SU-DHL-6 (cell line): ENCODE measurements around the gene KIF1C.
"Not testable (repeated sequence)": the region's sequence is repeated elsewhere in the genome, so short reads cannot be mapped to it uniquely, and the experiment has no call there.

Experiments used
- H2AFZ ChIP-seq: fragments of 200-600 bp; sonication (generic); 2 replicates; pipeline ENCODE4 v1.6.1; 2014; ENCODE audit warnings: low read depth, mild to moderate bottlenecking, moderate library complexity, mixed read lengths, antibody characterized with exemption, low read length; ENCODE audit not compliant: severe bottlenecking
- H3F3A ChIP-seq: fragments of 200-600 bp; shearing (Covaris generic); 2 replicates; pipeline ENCODE4 v1.6.0; 2016; ENCODE audit warnings: antibody characterized with exemption, mild to moderate bottlenecking; ENCODE audit not compliant: insufficient read depth
- H3K27ac ChIP-seq: fragments of 200-600 bp; sonication (generic); 2 replicates; pipeline ENCODE4 v1.5.1; 2016; ENCODE audit warnings: low read depth, mild to moderate bottlenecking, low read length, moderate library complexity, mixed read lengths
- H3K27me3 ChIP-seq: fragments of 200-600 bp; sonication (generic), shearing (Covaris generic); 2 replicates; pipeline ENCODE4 v1.6.0; 2014; ENCODE audit warnings: mild to moderate bottlenecking, low read length
- H3K36me3 ChIP-seq: fragments of 200-600 bp; sonication (generic); 2 replicates; pipeline ENCODE4 v1.6.1; 2014; ENCODE audit warnings: mild to moderate bottlenecking, low read length, mixed read lengths
- H3K4me2 ChIP-seq: fragments of 300-600, 200-600 bp; shearing (Covaris generic), sonication (generic); 2 replicates; pipeline ENCODE4 v1.6.0; 2014; ENCODE audit warnings: low read length, low read depth, mild to moderate bottlenecking; ENCODE audit not compliant: poor library complexity, severe bottlenecking
- H3K4me3 ChIP-seq: fragments of 200-600 bp; sonication (generic); 2 replicates; pipeline ENCODE4 v1.5.1; 2014; ENCODE audit warnings: antibody characterized with exemption, low read length, mild to moderate bottlenecking, mixed read lengths; ENCODE audit not compliant: insufficient read depth, poor library complexity, severe bottlenecking
- H3K79me2 ChIP-seq: fragments of 200-600 bp; sonication (generic); 2 replicates; pipeline ENCODE4 v1.6.1; 2014; ENCODE audit warnings: mild to moderate bottlenecking, low read length, moderate library complexity; ENCODE audit not compliant: insufficient read depth
- H3K9ac ChIP-seq: fragments of 200-600 bp; sonication (generic); 2 replicates; pipeline ENCODE4 v1.7.0; 2014; ENCODE audit warnings: mild to moderate bottlenecking, low read length
- H3K9me2 ChIP-seq: fragments of 200-600 bp; sonication (generic); replicated peaks from 2 replicates; pipeline ENCODE4 v1.6.1; 2014; ENCODE audit warnings: low read length; ENCODE audit not compliant: insufficient read depth
- H3K9me3 ChIP-seq: fragments of 200-600 bp; sonication (generic); 2 replicates; pipeline ENCODE4 v1.6.1; 2014; ENCODE audit warnings: low read length, mixed read lengths; ENCODE audit not compliant: insufficient read depth
- H4K20me1 ChIP-seq: fragments of 200-600 bp; sonication (generic); 2 replicates; pipeline ENCODE4 v1.6.1; 2014; ENCODE audit warnings: low read depth, mild to moderate bottlenecking, antibody characterized with exemption, low read length, moderate library complexity, mixed read lengths
- EZH2phosphoT487 ChIP-seq: fragments of 200-600 bp; sonication (generic), shearing (Covaris generic); conservative IDR thresholded peaks from 2 replicates; pipeline ENCODE4 v1.6.1; 2018; ENCODE audit warnings: mild to moderate bottlenecking, antibody characterized with exemption, low read length, moderate library complexity, mixed read lengths
- TF ChIP-seq, protein P1 (sequence below): fragments of 200-600 bp; sonication (generic); IDR thresholded peaks from one replicate; pipeline ENCODE4 v1.5.1; 2017; ENCODE audit warnings: antibody characterized with exemption, mild to moderate bottlenecking, low read length, moderate library complexity; ENCODE audit not compliant: insufficient read depth, poor library complexity, severe bottlenecking

The KIF1C gene

DNA sequence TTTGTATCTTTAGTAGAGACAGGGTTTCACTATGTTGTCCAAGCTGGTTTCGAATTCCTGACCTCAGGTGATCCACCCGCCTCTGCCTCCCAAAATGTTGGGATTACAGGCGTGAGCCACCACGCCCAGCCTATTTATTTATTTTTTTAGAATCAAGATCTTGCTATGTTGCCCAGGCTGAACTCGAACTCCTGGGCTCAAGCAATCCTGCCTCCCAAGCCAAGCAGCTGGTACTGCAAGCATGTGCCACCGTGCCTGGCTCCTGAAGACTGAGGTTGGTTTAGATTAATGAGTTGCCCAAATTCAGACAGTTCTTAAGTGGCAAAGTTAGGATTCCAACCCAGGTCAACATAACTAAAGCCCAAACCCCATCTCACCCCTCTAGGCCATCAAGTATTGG is 29.5 kb downstream of the KIF1C start:
- Histone ChIP-seq H3K4me2 (no peak overlapping the region), H4K20me1 (no peaks in the 10 kb centered on the region), H3K79me2 (no peaks in the 10 kb centered on the region), H3K9ac (no peak overlapping the region), H3K4me3 (no peak overlapping the region), H3K36me3 (no peaks in the 10 kb centered on the region), H2AFZ (no peak overlapping the region), H3K27me3 (no peaks in the 10 kb centered on the region), H3K9me3 (no peaks in the 10 kb centered on the region), H3K27ac (no peak overlapping the region), H3K9me2 (no peaks in the 10 kb centered on the region), H3F3A (peaks cover 2% of the 10 kb centered on the region; the same call in 1 of the 2 replicates)
- no peak for TF ChIP-seq EZH2phosphoT487
- TF ChIP-seq, protein P1, sequence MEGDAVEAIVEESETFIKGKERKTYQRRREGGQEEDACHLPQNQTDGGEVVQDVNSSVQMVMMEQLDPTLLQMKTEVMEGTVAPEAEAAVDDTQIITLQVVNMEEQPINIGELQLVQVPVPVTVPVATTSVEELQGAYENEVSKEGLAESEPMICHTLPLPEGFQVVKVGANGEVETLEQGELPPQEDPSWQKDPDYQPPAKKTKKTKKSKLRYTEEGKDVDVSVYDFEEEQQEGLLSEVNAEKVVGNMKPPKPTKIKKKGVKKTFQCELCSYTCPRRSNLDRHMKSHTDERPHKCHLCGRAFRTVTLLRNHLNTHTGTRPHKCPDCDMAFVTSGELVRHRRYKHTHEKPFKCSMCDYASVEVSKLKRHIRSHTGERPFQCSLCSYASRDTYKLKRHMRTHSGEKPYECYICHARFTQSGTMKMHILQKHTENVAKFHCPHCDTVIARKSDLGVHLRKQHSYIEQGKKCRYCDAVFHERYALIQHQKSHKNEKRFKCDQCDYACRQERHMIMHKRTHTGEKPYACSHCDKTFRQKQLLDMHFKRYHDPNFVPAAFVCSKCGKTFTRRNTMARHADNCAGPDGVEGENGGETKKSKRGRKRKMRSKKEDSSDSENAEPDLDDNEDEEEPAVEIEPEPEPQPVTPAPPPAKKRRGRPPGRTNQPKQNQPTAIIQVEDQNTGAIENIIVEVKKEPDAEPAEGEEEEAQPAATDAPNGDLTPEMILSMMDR: no peak

DNA sequence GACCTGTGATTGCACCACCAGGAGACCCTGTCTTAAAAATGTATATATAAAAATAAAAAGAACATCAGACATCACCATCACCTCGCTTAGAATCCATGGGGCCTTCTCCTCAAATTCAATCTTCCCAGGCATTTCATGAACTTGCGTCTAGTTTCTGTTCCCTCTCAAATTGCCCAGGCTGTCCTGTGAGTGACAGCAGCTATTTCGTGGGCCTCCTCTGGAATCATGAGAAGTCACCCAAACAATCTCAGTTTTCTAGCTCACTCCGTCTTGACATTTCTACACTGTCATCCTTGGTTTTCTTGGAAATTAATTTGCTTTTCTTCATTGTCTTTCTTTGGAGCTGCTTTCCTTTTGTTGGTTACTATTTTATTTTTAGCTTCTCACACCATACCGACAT is 30.2 kb downstream of the KIF1C start:
- peaks cover 5% of the 10 kb centered on the region; the same call in 1 of the 2 replicates for H3F3A ChIP-seq
- H3K9me2 ChIP-seq: no peaks in the 10 kb centered on the region
- TF ChIP-seq EZH2phosphoT487: no peak
- TF ChIP-seq, protein P1: no peak
- H3K79me2 ChIP-seq: no peaks in the 10 kb centered on the region
- no peaks in the 10 kb centered on the region for H3K9me3 ChIP-seq
- no peaks in the 10 kb centered on the region for H3K36me3 ChIP-seq
- no peaks in the 10 kb centered on the region for H3K27me3 ChIP-seq
- H3K9ac ChIP-seq: no peak overlapping the region
- no peak overlapping the region for H3K4me2 ChIP-seq
- no peak overlapping the region for H3K4me3 ChIP-seq
- no peaks in the 10 kb centered on the region for H4K20me1 ChIP-seq
- H3K27ac ChIP-seq: no peak overlapping the region
- no peak overlapping the region for H2AFZ ChIP-seq

DNA sequence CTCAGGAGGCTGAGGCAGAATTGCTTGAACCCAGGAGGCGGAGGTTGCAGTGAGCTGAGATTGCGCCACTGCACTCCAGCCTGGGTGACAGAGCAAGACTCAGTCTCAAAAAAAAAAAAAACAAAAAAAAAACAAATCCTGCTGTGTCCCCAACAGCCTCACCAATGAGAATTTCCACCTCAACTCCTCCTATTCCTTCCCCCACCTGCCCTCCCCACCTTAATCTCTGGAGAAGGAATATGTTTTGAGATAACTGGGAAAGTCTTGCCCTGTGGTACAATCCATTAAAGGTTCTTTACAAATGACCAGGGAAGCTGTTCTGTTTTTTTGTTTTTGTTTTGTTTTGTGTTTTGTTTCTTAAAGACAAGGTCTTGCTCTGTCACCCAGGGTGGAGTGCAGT is 32.4 kb downstream of the KIF1C start:
- not testable (repeated sequence) for H2AFZ ChIP-seq, H3K9me3 ChIP-seq, H3K4me3 ChIP-seq

DNA sequence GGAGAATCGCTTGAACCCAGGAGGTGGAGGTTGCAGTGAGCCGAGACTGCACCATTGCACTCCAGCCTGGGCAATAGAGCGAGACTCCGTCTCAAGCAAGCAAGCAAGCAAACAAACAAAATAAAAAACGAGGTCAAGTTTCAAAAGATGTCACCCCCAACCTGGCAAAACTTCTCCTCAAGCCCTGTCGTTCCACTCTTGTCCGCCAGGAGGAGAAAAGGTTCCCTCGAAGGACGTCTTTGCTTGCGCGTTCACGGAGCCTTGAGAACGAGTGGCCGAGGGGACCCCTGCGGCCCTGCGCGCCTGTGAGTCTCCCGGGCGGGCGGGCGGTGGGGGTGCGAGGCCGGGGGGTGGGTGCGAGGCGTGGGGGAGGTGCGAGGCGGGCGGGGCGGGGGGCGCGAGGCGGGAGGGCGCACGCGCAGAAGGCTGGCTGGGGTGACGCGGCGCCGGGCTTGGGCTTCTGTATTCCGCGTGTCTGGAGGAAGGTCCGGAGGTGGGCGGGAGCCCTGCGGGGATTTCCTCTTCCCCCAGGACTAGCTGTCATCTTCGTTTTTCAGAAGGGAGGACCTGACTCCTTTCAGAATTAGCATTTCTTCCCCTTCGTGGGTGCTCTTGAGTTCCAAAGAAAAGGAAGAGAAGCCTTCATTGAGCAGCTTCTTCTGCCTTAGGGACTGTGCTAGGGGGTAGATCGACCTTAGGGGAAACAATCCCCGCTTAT is 33.8 kb downstream of the KIF1C start:
- no peaks in the 10 kb centered on the region for H3K9me2 ChIP-seq
- TF ChIP-seq EZH2phosphoT487: no peak
- TF ChIP-seq, protein P1: peak; percentile 52

More for the DNA sequence above, 32.4 kb downstream of the KIF1C start:
- not testable (repeated sequence) for H3K27me3 ChIP-seq, H4K20me1 ChIP-seq, H3F3A ChIP-seq, H3K79me2 ChIP-seq, H3K27ac ChIP-seq, H3K9ac ChIP-seq, H3K36me3 ChIP-seq, H3K9me2 ChIP-seq, H3K4me2 ChIP-seq

More for the DNA sequence above, 33.8 kb downstream of the KIF1C start:
- no peaks in the 10 kb centered on the region for H4K20me1 ChIP-seq
- H3F3A ChIP-seq: peaks cover 5% of the 10 kb centered on the region; the same call in 1 of the 2 replicates
- no peak overlapping the region for H3K27ac ChIP-seq
- H3K4me2 ChIP-seq: peak overlapping the region; percentile 50
- H3K9me3 ChIP-seq: no peaks in the 10 kb centered on the region
- H3K9ac ChIP-seq: peak overlapping the region; percentile 35; the same call in 1 of the 2 replicates
- no peaks in the 10 kb centered on the region for H3K79me2 ChIP-seq
- H3K27me3 ChIP-seq: no peaks in the 10 kb centered on the region
- peak overlapping the region; percentile 78 for H2AFZ ChIP-seq
- H3K36me3 ChIP-seq: no peaks in the 10 kb centered on the region
- H3K4me3 ChIP-seq: peak overlapping the region; percentile 37
